K562 (cell line): Measurements from ENCODE around the gene MTREX. TPM values are rescaled to one million over a fixed set of nuclear protein-coding genes. Genes with fewer than 3 reads are reported as not detected.

ENCODE experiments used
- ATAC-seq: fragments of 200-7000 bp; cut with Tn5 transposase; 3 replicates; pipeline ENCODE4 v1.9.1; 2020; ENCODE audit warnings: moderate library complexity
- BruUV-seq: library from RNA; stranded (reverse); fragments of 400-500 nt; replicated peaks from 2 replicates; lab custom pipeline; 2021; lab: Mats Ljungman, UMichigan
- CTCF ChIA-PET: fragments of 300-600 bp; formaldehyde crosslinking; extraction: SDS; loops from one replicate; lab custom pipeline; 2021; ENCODE audit warnings: low intra/inter-chr PET ratio; lab: Yijun Ruan, JAX
- POLR2A ChIA-PET: fragments of 300-600, 350-650 bp; sonication (Branson Sonifier 250); formaldehyde crosslinking; extraction: SDS; loops from one replicate; lab custom pipeline; 2021; ENCODE audit warnings: antibody characterized with exemption, inconsistent platforms; lab: Yijun Ruan, JAX
- DNase-seq, 4 experiments: peaks; one replicate each; pipeline versions ENCODE4 v3.0.0 to v3.0.0-alpha.2; 2011 to 2018; ENCODE audit warnings: low spot score in 3 of 4, mixed read lengths in 3 of 4; ENCODE audit errors: extremely low read depth in 1 of 4
- FAIRE-seq: peaks from 2 replicates; lab custom pipeline; 2011; peaks lifted over from hg19 to GRCh38; lab: Jason Lieb, UNC
- H2AFZ ChIP-seq: 2 replicates; pipeline ENCODE4 v1.6.0; 2011; ENCODE audit warnings: low read depth, low read length, control low read depth, inconsistent platforms
- H3K27ac ChIP-seq: fragments of 200-600 bp; 3 replicates; pipeline ENCODE4 v1.8.0; 2011; ENCODE audit warnings: low read depth, mild to moderate bottlenecking, control low read depth, inconsistent platforms, low read length, moderate library complexity, mixed read lengths; ENCODE audit errors: extremely low read depth
- H3K27me3 ChIP-seq, 2 experiments: fragments of 300-600 bp in 1 of 2; 2 replicates in 1 of 2; 3 replicates in 1 of 2; pipeline versions ENCODE4 v1.6.0 to v1.8.0; 2011; ENCODE audit warnings: inconsistent platforms in 2 of 2, low read length in 2 of 2, mild to moderate bottlenecking in 1 of 2, mixed read lengths in 1 of 2, moderate library complexity in 1 of 2; ENCODE audit not compliant: control insufficient read depth in 2 of 2, insufficient read depth in 2 of 2
- H3K36me3 ChIP-seq: fragments of 300-600 bp; 3 replicates; pipeline ENCODE4 v1.8.0; 2011; ENCODE audit warnings: mild to moderate bottlenecking, low read length, inconsistent platforms; ENCODE audit not compliant: control insufficient read depth, insufficient read depth
- H3K4me1 ChIP-seq, 2 experiments: fragments of 200-600 bp in 1 of 2; replicated peaks in 1 of 2; 2 replicates in 1 of 2; 3 replicates in 1 of 2; pipeline versions ENCODE4 v1.5.1 to v1.8.0; 2011; ENCODE audit warnings: inconsistent platforms in 2 of 2, low read length in 2 of 2, mild to moderate bottlenecking in 1 of 2, mixed read lengths in 1 of 2, moderate library complexity in 1 of 2; ENCODE audit not compliant: control insufficient read depth in 2 of 2, insufficient read depth in 2 of 2
- H3K4me2 ChIP-seq: 2 replicates; pipeline ENCODE4 v1.6.1; 2011; ENCODE audit warnings: low read length, control low read depth, inconsistent platforms, mixed read lengths; ENCODE audit not compliant: insufficient read depth
- H3K4me3 ChIP-seq: fragments of 200-600 bp; sonication (generic), shearing (Covaris generic); 2 replicates; pipeline ENCODE4 v1.5.1; 2016; ENCODE audit warnings: control low read depth, inconsistent platforms
- H3K79me2 ChIP-seq: fragments of 200-600 bp; 3 replicates; pipeline ENCODE4 v1.8.0; 2011; ENCODE audit warnings: low read length, inconsistent platforms; ENCODE audit not compliant: control insufficient read depth, insufficient read depth
- H3K9ac ChIP-seq, 2 experiments: 2 replicates each; pipeline versions ENCODE4 v1.6.0 to v1.6.1; 2011; ENCODE audit warnings: low read depth in 2 of 2, low read length in 2 of 2, control low read depth in 1 of 2, inconsistent platforms in 1 of 2, mild to moderate bottlenecking in 1 of 2, mixed read lengths in 1 of 2; ENCODE audit not compliant: insufficient read depth in 1 of 2
- H3K9me1 ChIP-seq: one replicate; pipeline ENCODE4 v1.6.0; 2011; ENCODE audit warnings: inconsistent platforms, mild to moderate bottlenecking, low read length, moderate library complexity; ENCODE audit not compliant: control insufficient read depth, insufficient read depth
- H3K9me3 ChIP-seq: replicated peaks from 2 replicates; pipeline ENCODE4 v1.5.1; 2011; ENCODE audit warnings: low read depth, low read length, inconsistent platforms; ENCODE audit not compliant: control insufficient read depth, insufficient read depth
- H4K20me1 ChIP-seq: replicated peaks from 2 replicates; pipeline ENCODE4 v1.6.1; 2011; ENCODE audit warnings: low read length, inconsistent platforms, mixed read lengths; ENCODE audit not compliant: control insufficient read depth, insufficient read depth
- ETV5 ChIP-seq: sonication (generic); formaldehyde crosslinking; IDR thresholded peaks from 2 replicates; pipeline ENCODE4 v1.4.0; 2020; ENCODE audit warnings: low read depth, mild to moderate bottlenecking, missing genetic modification reagents
- GMEB1 ChIP-seq: fragments of 250-450 bp; sonication (Bioruptor Pico); IDR thresholded peaks from 2 replicates; pipeline ENCODE4 v1.4.0; 2020; ENCODE audit warnings: mild to moderate bottlenecking
- NCOA1 ChIP-seq: fragments of 450-650 bp; IDR thresholded peaks from 2 replicates; pipeline ENCODE4 v1.6.1; 2016; ENCODE audit warnings: low read depth
- NFE2 ChIP-seq: IDR thresholded peaks from 2 replicates; pipeline ENCODE4 v1.6.1; 2014; ENCODE audit warnings: antibody characterized with exemption, low read depth
- SUPT5H ChIP-seq: fragments of 450-650 bp; IDR thresholded peaks from 2 replicates; pipeline ENCODE4 v1.6.1; 2016
- TCF7 ChIP-seq: sonication (generic); IDR thresholded peaks from 2 replicates; pipeline ENCODE4 v1.6.1; 2016; ENCODE audit warnings: antibody characterized with exemption, borderline replicate concordance
- ZNF184 ChIP-seq: sonication (generic); formaldehyde crosslinking; IDR thresholded peaks from 2 replicates; pipeline ENCODE4 v1.5.0; 2020; ENCODE audit warnings: missing genetic modification reagents
- WGBS: fragments of 100-300 bp; shearing (Covaris generic); methylation state at CpG from one replicate; pipeline ENCODE4 v1.1.6; 2016; ENCODE audit warnings: low coverage, mixed read lengths; ENCODE audit not compliant: insufficient coverage; ENCODE audit errors: missing lambda C conversion rate; 5-methylcytosine and 5-hydroxymethylcytosine counted together
- in situ Hi-C: fragments of 300-500 bp; cut with MboI; formaldehyde crosslinking; loops from 4 replicates; pipeline ENCODE4 v1.15.0; 2018; ENCODE audit warnings: inconsistent platforms, mixed read lengths
- intact Hi-C: fragments of 100-400 bp; cut with micrococcal nuclease; formaldehyde crosslinking; loops from 2 replicates; pipeline ENCODE4 v1.14.2; 2022
- polyA plus RNA-seq, 8 experiments: library from polyadenylated mRNA; depleted of rRNA in 4 of 8; stranded (reverse) in 5 of 8; unstranded in 3 of 8; fragments of >200 nt; fragmentation: Nextera tagmentation in 2 of 8; fragmentation: Illumina TruSeq in 1 of 8; extraction: Ambion mirVana in 2 of 8; extraction: Trizol in 1 of 8; gene quantifications; 2 replicates each; pipeline versions ENCODE4 v1.2.1 to v1.2.3, GENCODE V29; 2011 to 2014; ENCODE audit warnings: inconsistent platforms in 1 of 8, missing spikeins in 1 of 8
- total RNA-seq, 7 experiments: library from RNA; depleted of rRNA in 6 of 7; stranded (reverse); fragments of >200 nt in 6 of 7; fragmentation: Illumina TruSeq in 2 of 7; extraction: Trizol in 2 of 7; gene quantifications; 2 replicates each; pipeline versions ENCODE4 v1.2.1 to v1.2.3, GENCODE V29; 2011 to 2021; ENCODE audit warnings: low replicate concordance in 1 of 7

MTREX gene
- total and polyA plus RNA-seq, 9 of the 15 experiments (the other 6 are each of a cell fraction or from before 2014, with no cell fraction given) = 52.9 to 193 (median 150) TPM

DNA sequence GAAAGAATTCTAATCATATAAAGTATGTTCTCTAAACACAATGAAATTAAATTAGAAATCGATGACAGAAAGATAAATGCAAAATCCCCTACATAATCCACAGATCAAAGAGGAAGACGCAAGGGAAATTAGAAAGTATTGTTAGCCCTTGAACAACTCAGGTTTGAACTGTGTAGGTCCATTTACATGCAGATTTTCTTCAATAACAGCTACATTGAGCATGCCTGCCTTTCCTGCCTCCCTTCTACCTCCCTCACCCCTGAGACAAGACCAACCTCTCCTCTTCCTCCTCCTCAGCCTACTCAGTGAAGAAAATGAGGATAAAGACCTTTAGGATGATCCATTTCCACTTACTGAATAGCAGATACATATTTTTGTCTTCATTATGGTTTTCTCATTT is 151.8 kb downstream of the MTREX start:
- no TSS peak for BruUV-seq
- H3K27ac ChIP-seq = no peak overlapping the region
- 0% methylated on average over 2 of the region's 2 CpGs for WGBS
- H4K20me1 ChIP-seq = no peaks in the 10 kb centered on the region
- no peaks in the 10 kb centered on the region for H3K36me3 ChIP-seq
- H3K4me1 ChIP-seq = no peaks in the 10 kb centered on the region
- no peak overlapping the region for H3K4me3 ChIP-seq
- FAIRE-seq (no peak), ATAC-seq (no peak), DNase-seq (no peak)
- no peaks in the 10 kb centered on the region for H3K9me3 ChIP-seq
- POLR2A ChIA-PET = no interaction called here
- intact Hi-C loops (no loop called here), in situ Hi-C loops (no loop called here)
- H2AFZ ChIP-seq = no peak overlapping the region
- CTCF ChIA-PET = no interaction called here
- TF ChIP-seq NFE2 = no peak
- TF ChIP-seq ZNF184 = no peak
- TF ChIP-seq SUPT5H = no peak
- TF ChIP-seq ETV5 (CRISPR knock-in tag) = no peak
- TF ChIP-seq NCOA1 = no peak
- TF ChIP-seq TCF7 = no peak
- TF ChIP-seq GMEB1 (CRISPR knock-in tag) = no peak
- no peak overlapping the region for H3K4me2 ChIP-seq
- no peaks in the 10 kb centered on the region for H3K9me1 ChIP-seq
- H3K79me2 ChIP-seq = no peaks in the 10 kb centered on the region
- peaks cover 4 to 11% of the 10 kb centered on the region in 2 experiments; a peak in 4 of 5 replicates for H3K27me3 ChIP-seq
- H3K9ac ChIP-seq = no peak overlapping the region
